Measurements from ENCODE around the gene HOXD9. TPM values are rescaled to one million over a fixed set of nuclear protein-coding genes. Genes with fewer than 3 reads are reported as not detected.

The HOXD9 gene
- polyA plus RNA-seq, 3 donors: not detected

GRCh38 chr2:176162911-176163671, 40.6 kb downstream of the HOXD9 start:
- no peaks in the 10 kb centered on the region for H3K4me1 ChIP-seq (ENCODE audit: control insufficient read depth in 1 of 2, insufficient read depth in 2 of 2, low read length in 2 of 2)
- Mint-ChIP-seq H3K9me3 (peaks cover 0 to 52% (median 31%) of the 10 kb centered on the region in 7 donors), H3K4me3 (peak overlapping the region in 1 of 2 donors; percentile 54), H3K27ac (no peak overlapping the region), H3K27me3 (ENCODE audit: low read depth in 3 of 3) (peaks cover 99 to 100% (median 100%) of the 10 kb centered on the region in 3 donors), H3K4me1 (peaks cover 8% of the 10 kb centered on the region), H3K36me3 (peaks cover 0 to 8% of the 10 kb centered on the region in 2 donors)
- H3K27me3 ChIP-seq (ENCODE audit: control insufficient read depth in 2 of 2, insufficient read depth in 2 of 2, low read length in 2 of 2): peaks cover 86 to 100% of the 10 kb centered on the region in 2 donors
- H2AFZ ChIP-seq (ENCODE audit: insufficient read depth, low read depth, low read length, poor library complexity, severe bottlenecking): no peak overlapping the region
- no peaks in the 10 kb centered on the region for H3K36me3 ChIP-seq (replicated peaks in 1 of 2; ENCODE audit: control insufficient read depth in 1 of 2, insufficient read depth in 2 of 2, low read length in 2 of 2)
- H3K79me2 ChIP-seq (ENCODE audit: insufficient read depth, low read length): no peaks in the 10 kb centered on the region
- no peak overlapping the region for H3K27ac ChIP-seq (ENCODE audit: low read depth in 1 of 2, low read length in 2 of 2)
- no peak overlapping the region for H3K4me2 ChIP-seq (replicated peaks; ENCODE audit: extremely low read depth, low read length, poor library complexity, severe bottlenecking)
- intact Hi-C loops (cut with micrococcal nuclease): no loop called here
- DNase-seq: no peak
- peaks cover 4 to 50% of the 10 kb centered on the region in 2 donors for H3K9me3 ChIP-seq (replicated peaks in 1 of 2; ENCODE audit: control insufficient read depth in 1 of 2, insufficient read depth in 1 of 2, low read length in 2 of 2)
- WGBS (ENCODE audit: insufficient coverage): 8% methylated on average over 24 of the region's 29 CpGs
- TF ChIP-seq CTCF (IDR thresholded peaks at IDR 0.05): no peak
- no peak overlapping the region for H3K9ac ChIP-seq (ENCODE audit: insufficient read depth, low read length, poor library complexity, severe bottlenecking)
- no peaks in the 10 kb centered on the region for H4K20me1 ChIP-seq (ENCODE audit: insufficient read depth, low read length)
- H3K4me3 ChIP-seq (replicated peaks in 1 of 3; ENCODE audit: low read depth in 2 of 3, low read length in 3 of 3): no peak overlapping the region

GRCh38 chr2:176163672-176164056, 41.1 kb downstream of the HOXD9 start:
- Histone ChIP-seq H3K36me3 (replicated peaks in 1 of 2; ENCODE audit: control insufficient read depth in 1 of 2, insufficient read depth in 2 of 2, low read length in 2 of 2) (no peaks in the 10 kb centered on the region), H4K20me1 (ENCODE audit: insufficient read depth, low read length) (no peaks in the 10 kb centered on the region), H3K79me2 (ENCODE audit: insufficient read depth, low read length) (no peaks in the 10 kb centered on the region), H3K9ac (ENCODE audit: insufficient read depth, low read length, poor library complexity, severe bottlenecking) (no peak overlapping the region), H3K27me3 (ENCODE audit: control insufficient read depth in 2 of 2, insufficient read depth in 2 of 2, low read length in 2 of 2) (peaks cover 81 to 100% of the 10 kb centered on the region in 2 donors), H2AFZ (ENCODE audit: insufficient read depth, low read depth, low read length, poor library complexity, severe bottlenecking) (no peak overlapping the region), H3K9me3 (replicated peaks in 1 of 2; ENCODE audit: control insufficient read depth in 1 of 2, insufficient read depth in 1 of 2, low read length in 2 of 2) (peaks cover 4 to 50% of the 10 kb centered on the region in 2 donors), H3K4me3 (replicated peaks in 1 of 3; ENCODE audit: low read depth in 2 of 3, low read length in 3 of 3) (no peak overlapping the region), H3K4me2 (replicated peaks; ENCODE audit: extremely low read depth, low read length, poor library complexity, severe bottlenecking) (no peak overlapping the region), H3K27ac (ENCODE audit: low read depth in 1 of 2, low read length in 2 of 2) (no peak overlapping the region), H3K4me1 (ENCODE audit: control insufficient read depth in 1 of 2, insufficient read depth in 2 of 2, low read length in 2 of 2) (no peaks in the 10 kb centered on the region)
- WGBS (ENCODE audit: insufficient coverage): no CpG with 5 or more reads among the region's 12 CpGs
- TF ChIP-seq CTCF (IDR thresholded peaks at IDR 0.05): no peak
- peaks cover 0 to 52% (median 33%) of the 10 kb centered on the region in 7 donors for H3K9me3 Mint-ChIP-seq
- no peak for DNase-seq
- peaks cover 96 to 100% (median 100%) of the 10 kb centered on the region in 3 donors for H3K27me3 Mint-ChIP-seq (ENCODE audit: low read depth in 3 of 3)
- no peak overlapping the region for H3K27ac Mint-ChIP-seq
- H3K4me1 Mint-ChIP-seq: peaks cover 6% of the 10 kb centered on the region
- H3K36me3 Mint-ChIP-seq: peaks cover 0 to 8% of the 10 kb centered on the region in 2 donors
- peak overlapping the region in 1 of 2 donors; percentile 54 for H3K4me3 Mint-ChIP-seq
- intact Hi-C loops (cut with micrococcal nuclease): no loop called here

All from CD14-positive monocyte (primary cell).